Psoas muscle (tissue), 8 donors: ENCODE measurements around the gene TIPRL. TPM values are rescaled to one million over a fixed set of nuclear protein-coding genes. Genes with fewer than 3 reads are reported as not detected.
"Not testable (repeated sequence)": the region's sequence is repeated elsewhere in the genome, so short reads cannot be mapped to it uniquely, and the experiment has no call there.

ENCODE experiments used
- ATAC-seq, 4 donors: fragments of 200-7000 bp; cut with Tn5 transposase; one replicate each; pipeline ENCODE4 v1.9.1; 2020; ENCODE audit warnings: moderate library complexity in 3 of 4, mild to moderate bottlenecking in 2 of 4
- DNase-seq, 2 donors: peaks; one replicate each; pipeline ENCODE4 v3.0.0-alpha.2; 2020
- H3K27ac ChIP-seq: fragments of 200-600 bp; one replicate; pipeline ENCODE4 v1.8.0; 2022
- H3K27me3 ChIP-seq, 3 donors: fragments of 200-600 bp in 1 of 3; one replicate each; pipeline versions ENCODE4 v1.6.1 to v1.8.0; 2013 to 2022; ENCODE audit warnings: low read length in 2 of 3, mild to moderate bottlenecking in 2 of 3, moderate library complexity in 1 of 3; ENCODE audit not compliant: insufficient read depth in 3 of 3
- H3K36me3 ChIP-seq, 2 donors: fragments of 200-600 bp in 1 of 2; one replicate each; pipeline versions ENCODE4 v1.6.1 to v1.8.0; 2013 to 2022; ENCODE audit warnings: low read depth in 1 of 2, mild to moderate bottlenecking in 1 of 2, moderate library complexity in 1 of 2; ENCODE audit not compliant: insufficient read depth in 1 of 2
- H3K4me1 ChIP-seq: fragments of 200-600 bp; one replicate; pipeline ENCODE4 v1.8.0; 2022
- H3K4me3 ChIP-seq: fragments of 200-600 bp; one replicate; pipeline ENCODE4 v1.8.0; 2022; ENCODE audit warnings: mild to moderate bottlenecking
- H3K9me3 ChIP-seq: fragments of 200-600 bp; one replicate; pipeline ENCODE4 v1.8.0; 2022
- CTCF ChIP-seq: fragments of 200-600 bp; IDR thresholded peaks from one replicate; pipeline ENCODE4 v1.8.0; 2022; ENCODE audit warnings: antibody characterized with exemption
- WGBS, 3 donors: extraction: QIAGEN DNeasy Blood & Tissue Kit; methylation state at CpG; one replicate each; pipeline versions ENCODE4 v1.1.6 to v1.1.7; 2013; 5-methylcytosine and 5-hydroxymethylcytosine counted together
- intact Hi-C, 2 donors: fragments of 100-400 bp; cut with DNase I; formaldehyde crosslinking; loops; one replicate each; pipeline versions ENCODE4 v1.11.0 to v1.14.2; 2022
- polyA plus RNA-seq, 3 donors: library from polyadenylated mRNA; stranded (reverse); fragments of 200-250 nt; gene quantifications; one replicate each; pipeline ENCODE4 v1.2.3, GENCODE V29; 2013
- total RNA-seq, 4 donors: library from RNA; stranded (reverse); fragmentation: NEBNext Ultra II Directional in 2 of 4; extraction: Animal tissue kit (Norgen Biotek cat#: 25700) in 2 of 4; gene quantifications; one replicate each; pipeline versions ENCODE4 v1.2.1 to v1.2.4, GENCODE V29; 2021 to 2023
- donor health status: healthy with polysubstance abuse.
- donor health status: DM: no; HTN: no; CAD: no; lungs with moderate emphysema.
- donor health status: Bipolar disorder and iron deficiency.
- donor health status: healthy.
- donor health status: DM: yes; HTN: yes; CAD: no.
- donor health status: DM: no; HTN: no; CAD: no.
- donor health status: DM: no; HTN: no; CAD: no.
- donor health status: DM: yes; HTN: yes; CAD: no.

The TIPRL gene
- total and polyA plus RNA-seq, 7 donors = 15.3 to 34.7 (median 30.7) TPM

DNA sequence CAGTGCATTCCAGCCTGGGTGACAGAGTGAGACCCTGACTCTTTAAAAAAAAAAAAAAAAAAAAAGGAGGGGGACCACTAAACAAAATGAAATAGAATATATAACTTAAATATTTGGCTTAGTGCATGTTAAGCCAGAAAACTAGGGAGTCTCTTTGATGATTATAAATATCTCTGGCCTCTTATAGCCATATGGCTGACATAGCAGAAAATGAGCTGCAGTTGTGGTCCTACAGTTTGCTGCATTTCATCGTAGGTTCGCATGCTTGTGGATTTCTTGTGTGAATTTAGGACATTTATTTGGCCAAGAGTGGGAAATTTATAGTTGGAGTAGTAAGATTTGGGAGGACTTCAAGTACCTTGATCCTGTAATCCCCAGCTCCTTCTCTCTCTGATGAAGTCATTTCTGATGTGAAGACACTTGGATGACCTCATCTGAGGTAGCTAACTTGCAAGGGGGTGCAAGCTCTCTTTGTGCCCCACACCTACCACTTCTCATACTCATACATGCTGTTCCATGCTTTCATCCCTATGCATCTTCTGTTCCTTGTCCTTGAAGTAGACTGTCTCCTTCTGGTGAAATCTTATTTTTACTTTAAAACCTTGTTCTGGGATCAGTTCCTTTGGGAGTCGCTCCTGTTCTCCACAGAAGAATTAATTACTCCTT lies 6.4 kb upstream of the TIPRL start:
- H3K36me3 ChIP-seq = no peaks in the 10 kb centered on the region
- 87 to 90% (median 88%) methylated on average over 3 of the region's 3 CpGs for WGBS, 3 donors

DNA sequence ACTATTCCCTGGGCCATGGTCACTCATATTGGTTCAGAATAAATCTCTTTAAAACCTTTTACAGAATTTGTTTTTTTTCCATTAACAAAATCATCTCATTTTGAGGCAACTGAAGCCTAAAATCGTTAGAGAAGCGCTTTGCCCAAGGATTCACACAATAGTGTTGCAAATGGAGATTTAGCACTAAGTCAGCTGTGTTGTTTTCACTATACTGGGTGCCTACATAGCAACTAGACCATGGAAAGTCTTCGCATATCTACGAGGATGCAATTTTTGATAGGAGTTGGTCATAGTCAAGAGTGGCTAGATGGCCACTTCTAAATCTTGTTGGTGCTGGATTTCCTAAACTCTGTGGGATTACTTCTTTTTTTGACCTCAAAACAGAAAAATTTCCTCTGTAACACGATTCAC lies 530 bp upstream of the TIPRL start:
- H3K4me3 ChIP-seq = peak overlapping the region; percentile 74
- peak overlapping the region; percentile 88 for H3K27ac ChIP-seq
- DNase-seq (no peak), ATAC-seq (peak; percentile 3 to 12 (median 5))
- H3K4me1 ChIP-seq = peaks cover 10% of the 10 kb centered on the region
- H3K9me3 ChIP-seq = no peaks in the 10 kb centered on the region
- TF ChIP-seq CTCF = no peak
- intact Hi-C loops = loop anchor here in 1 of 2 donors (5.0 kb wide), 1 partner anchor 49 kb away; the partner anchor contains the start of gene SFT2D2
- WGBS, 3 donors = 67 to 72% (median 69%) methylated on average over 5 of the region's 5 CpGs
- H3K36me3 ChIP-seq = no peaks in the 10 kb centered on the region
- H3K27me3 ChIP-seq = no peaks in the 10 kb centered on the region

More for the DNA sequence above, 6.4 kb upstream of the TIPRL start:
- Histone ChIP-seq H3K9me3 (no peaks in the 10 kb centered on the region), H3K4me1 (no peaks in the 10 kb centered on the region), H3K27ac (no peak overlapping the region), H3K4me3 (no peak overlapping the region), H3K27me3 (no peaks in the 10 kb centered on the region)
- DNase-seq (no peak), ATAC-seq (no peak)
- intact Hi-C loops = no loop called here
- TF ChIP-seq CTCF = no peak

DNA sequence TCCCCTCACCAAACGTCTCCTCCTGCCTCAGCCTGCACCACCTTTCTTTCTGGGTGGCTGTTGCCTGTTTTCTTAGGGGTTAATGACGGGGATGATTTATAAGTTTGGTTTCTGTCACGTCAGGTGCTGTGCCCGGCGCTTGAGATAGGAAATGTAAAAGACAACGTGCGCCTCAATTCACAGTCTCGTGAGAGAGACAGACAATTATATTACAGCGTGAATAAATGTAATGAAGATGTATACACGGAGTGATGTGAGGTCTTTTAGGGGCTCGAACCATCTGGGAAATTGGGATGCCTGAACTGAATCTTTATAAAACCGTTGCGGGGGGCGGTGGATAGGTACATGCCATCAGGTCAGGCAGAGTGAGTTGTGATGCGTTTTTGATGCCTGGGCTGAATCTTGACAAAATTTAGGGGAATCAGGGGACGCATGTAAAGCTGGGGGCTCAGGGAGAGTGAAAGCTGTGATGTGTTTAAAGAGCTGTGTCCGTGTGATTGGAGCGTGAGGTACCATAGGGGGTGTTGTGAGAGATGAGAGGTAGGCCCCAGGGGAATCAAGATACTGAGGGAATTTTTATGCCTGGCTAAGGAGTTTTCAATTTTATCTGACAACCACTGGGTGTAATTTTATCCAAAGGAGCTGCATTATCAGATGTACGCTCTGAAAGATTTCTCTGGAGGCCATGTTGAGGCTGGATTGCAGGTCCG lies 831 bp downstream of the TIPRL start:
- Histone ChIP-seq H3K4me3 (peak overlapping the region; percentile 74), H3K36me3 (peaks cover 0 to 7% of the 10 kb centered on the region in 2 donors), H3K27ac (peak overlapping the region; percentile 88), H3K4me1 (peaks cover 10% of the 10 kb centered on the region), H3K27me3 (no peaks in the 10 kb centered on the region), H3K9me3 (no peaks in the 10 kb centered on the region)
- TF ChIP-seq CTCF = no peak
- ATAC-seq = peak in 1 of 4 donors; percentile 0
- intact Hi-C loops = loop anchor here in 1 of 2 donors (5.0 kb wide), 1 partner anchor 48 kb away; the partner anchor contains the start of gene SFT2D2
- 4% methylated on average over 20 of the region's 20 CpGs for WGBS, 3 donors
- DNase-seq = no peak

DNA sequence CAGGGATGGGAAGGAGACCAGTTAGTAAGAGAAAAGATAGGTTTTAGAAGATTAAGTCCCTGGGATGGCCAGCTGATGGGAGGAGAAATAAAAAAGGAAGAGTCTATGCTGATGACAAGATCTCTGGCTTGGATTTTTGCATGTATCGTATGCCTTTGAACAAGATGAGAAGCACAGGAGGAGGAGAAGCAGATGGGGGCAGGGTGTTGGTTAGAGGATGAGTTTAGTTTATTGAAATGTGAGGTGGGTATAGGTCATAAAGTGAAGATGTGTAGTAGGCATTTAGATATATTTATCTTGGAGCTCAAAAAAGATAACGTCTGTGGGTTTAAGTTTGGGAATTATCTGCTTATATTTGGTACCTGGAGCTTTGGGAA lies 1.4 kb downstream of the TIPRL start:
- no peak for TF ChIP-seq CTCF
- intact Hi-C loops = no loop called here
- Histone ChIP-seq H3K4me3 (peak overlapping the region; percentile 74), H3K36me3 (peaks cover 0 to 13% of the 10 kb centered on the region in 2 donors), H3K9me3 (no peaks in the 10 kb centered on the region), H3K27me3 (no peaks in the 10 kb centered on the region), H3K27ac (peak overlapping the region; percentile 88), H3K4me1 (peaks cover 10% of the 10 kb centered on the region)
- ATAC-seq (no peak), DNase-seq (no peak)
- whole genome bisulfite sequencing, 3 donors = 42 to 48% (median 45%) methylated on average over 2 of the region's 2 CpGs

GRCh38 chr1:168181063-168181720 lies 2.4 kb downstream of the TIPRL start:
- peaks cover 0 to 23% of the 10 kb centered on the region in 2 donors for H3K36me3 ChIP-seq
- H3K4me3 ChIP-seq, H3K27ac ChIP-seq, intact Hi-C loops, H3K27me3 ChIP-seq, H3K9me3 ChIP-seq, DNase-seq, ATAC-seq: not testable (repeated sequence)
- 90 to 96% (median 96%) methylated on average over 15 of the region's 15 CpGs for WGBS, 3 donors
- H3K4me1 ChIP-seq = peaks cover 10% of the 10 kb centered on the region
